OCI-LY3 (cell line): ENCODE measurements around the gene CTF1.

Source experiments
- EZH2phosphoT487 ChIP-seq: fragments of 200-600 bp; shearing (Covaris generic); IDR thresholded peaks from 2 replicates; pipeline ENCODE4 v1.6.1; 2018; ENCODE audit warnings: antibody characterized with exemption, mixed run types, low read depth
- TF ChIP-seq, protein P1 (sequence below): fragments of 200-600, 300-600 bp; sonication (generic); IDR thresholded peaks from 2 replicates; pipeline ENCODE4 v1.5.1; 2014; ENCODE audit warnings: antibody characterized with exemption, low read length, low read depth

DNA sequence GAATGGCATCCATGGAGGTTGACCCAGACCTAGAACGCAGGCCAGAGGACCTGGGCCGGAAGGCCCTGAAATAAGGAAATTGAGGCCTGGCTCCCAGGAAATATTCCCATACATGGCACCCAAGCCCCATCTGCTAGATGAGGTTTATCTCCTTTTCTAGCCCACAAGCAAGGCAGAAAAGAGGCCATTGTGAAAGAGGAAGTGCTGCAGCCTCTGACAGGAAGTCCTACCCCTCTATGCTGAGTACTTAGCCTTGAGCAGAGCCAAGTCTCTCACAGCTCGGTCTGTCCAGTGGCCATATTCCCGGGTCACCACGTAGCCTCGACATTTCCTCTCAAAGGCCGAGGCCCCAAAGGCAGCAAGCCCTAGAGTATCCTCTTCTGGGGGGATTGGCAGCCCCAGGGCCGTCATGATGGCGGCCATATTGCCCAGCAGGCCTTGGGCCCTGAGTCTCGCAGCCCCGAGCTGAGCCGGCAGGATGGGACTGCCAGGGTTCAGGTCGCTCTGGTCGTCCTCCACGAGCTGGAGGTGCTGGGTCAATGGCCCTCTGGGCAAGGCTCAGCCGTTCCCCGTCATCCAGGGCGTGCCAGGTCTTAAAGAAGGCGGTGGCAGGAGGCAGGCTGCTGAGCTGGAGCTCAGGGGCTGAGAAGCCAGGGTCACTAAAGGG lies 7.8 kb downstream of the CTF1 start:
- TF ChIP-seq, protein P1, sequence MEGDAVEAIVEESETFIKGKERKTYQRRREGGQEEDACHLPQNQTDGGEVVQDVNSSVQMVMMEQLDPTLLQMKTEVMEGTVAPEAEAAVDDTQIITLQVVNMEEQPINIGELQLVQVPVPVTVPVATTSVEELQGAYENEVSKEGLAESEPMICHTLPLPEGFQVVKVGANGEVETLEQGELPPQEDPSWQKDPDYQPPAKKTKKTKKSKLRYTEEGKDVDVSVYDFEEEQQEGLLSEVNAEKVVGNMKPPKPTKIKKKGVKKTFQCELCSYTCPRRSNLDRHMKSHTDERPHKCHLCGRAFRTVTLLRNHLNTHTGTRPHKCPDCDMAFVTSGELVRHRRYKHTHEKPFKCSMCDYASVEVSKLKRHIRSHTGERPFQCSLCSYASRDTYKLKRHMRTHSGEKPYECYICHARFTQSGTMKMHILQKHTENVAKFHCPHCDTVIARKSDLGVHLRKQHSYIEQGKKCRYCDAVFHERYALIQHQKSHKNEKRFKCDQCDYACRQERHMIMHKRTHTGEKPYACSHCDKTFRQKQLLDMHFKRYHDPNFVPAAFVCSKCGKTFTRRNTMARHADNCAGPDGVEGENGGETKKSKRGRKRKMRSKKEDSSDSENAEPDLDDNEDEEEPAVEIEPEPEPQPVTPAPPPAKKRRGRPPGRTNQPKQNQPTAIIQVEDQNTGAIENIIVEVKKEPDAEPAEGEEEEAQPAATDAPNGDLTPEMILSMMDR, result no peak
- TF ChIP-seq EZH2phosphoT487, result no peak
